AG04449 (cell line): ENCODE results near the gene NECAP2.

ENCODE experiments used
- CTCF ChIA-PET: fragments of 350-600 bp; formaldehyde crosslinking; extraction: SDS; loops from one replicate; lab custom pipeline; 2021; ENCODE audit warnings: antibody characterized with exemption; lab: Yijun Ruan, JAX
- POLR2A ChIA-PET: fragments of 400-600, 350-600 bp; formaldehyde crosslinking; extraction: SDS; loops from one replicate; lab custom pipeline; 2020; ENCODE audit warnings: antibody characterized with exemption, inconsistent platforms; lab: Yijun Ruan, JAX
- DNase-seq: peaks from one replicate; pipeline ENCODE4 v3.0.0-alpha.2; 2010; ENCODE audit warnings: low read depth, low spot score
- H3K4me3 ChIP-seq: 2 replicates; pipeline ENCODE4 v1.5.1; 2011; ENCODE audit warnings: low read depth, mild to moderate bottlenecking, control low read depth, low read length
- TF ChIP-seq, protein P1 (sequence below): IDR thresholded peaks from one replicate; pipeline ENCODE4 v1.5.1; 2011; ENCODE audit warnings: mild to moderate bottlenecking, moderate library complexity, low read length, control low read depth, inconsistent platforms; ENCODE audit not compliant: insufficient read depth; ENCODE audit errors: missing control alignments

Gene NECAP2

GRCh38 chr1:16409536-16410152, 30.9 kb upstream of the NECAP2 start:
- TF ChIP-seq, protein P1, sequence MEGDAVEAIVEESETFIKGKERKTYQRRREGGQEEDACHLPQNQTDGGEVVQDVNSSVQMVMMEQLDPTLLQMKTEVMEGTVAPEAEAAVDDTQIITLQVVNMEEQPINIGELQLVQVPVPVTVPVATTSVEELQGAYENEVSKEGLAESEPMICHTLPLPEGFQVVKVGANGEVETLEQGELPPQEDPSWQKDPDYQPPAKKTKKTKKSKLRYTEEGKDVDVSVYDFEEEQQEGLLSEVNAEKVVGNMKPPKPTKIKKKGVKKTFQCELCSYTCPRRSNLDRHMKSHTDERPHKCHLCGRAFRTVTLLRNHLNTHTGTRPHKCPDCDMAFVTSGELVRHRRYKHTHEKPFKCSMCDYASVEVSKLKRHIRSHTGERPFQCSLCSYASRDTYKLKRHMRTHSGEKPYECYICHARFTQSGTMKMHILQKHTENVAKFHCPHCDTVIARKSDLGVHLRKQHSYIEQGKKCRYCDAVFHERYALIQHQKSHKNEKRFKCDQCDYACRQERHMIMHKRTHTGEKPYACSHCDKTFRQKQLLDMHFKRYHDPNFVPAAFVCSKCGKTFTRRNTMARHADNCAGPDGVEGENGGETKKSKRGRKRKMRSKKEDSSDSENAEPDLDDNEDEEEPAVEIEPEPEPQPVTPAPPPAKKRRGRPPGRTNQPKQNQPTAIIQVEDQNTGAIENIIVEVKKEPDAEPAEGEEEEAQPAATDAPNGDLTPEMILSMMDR, result no peak
- no peak for DNase-seq
- no peak overlapping the region for H3K4me3 ChIP-seq
- ChIA-PET POLR2A (no interaction called here), CTCF (interaction anchor here (2.0 kb wide), 1 partner anchor 31 kb away, joined by 6 read pairs; the partner anchor contains the start of gene NECAP2)

DNA sequence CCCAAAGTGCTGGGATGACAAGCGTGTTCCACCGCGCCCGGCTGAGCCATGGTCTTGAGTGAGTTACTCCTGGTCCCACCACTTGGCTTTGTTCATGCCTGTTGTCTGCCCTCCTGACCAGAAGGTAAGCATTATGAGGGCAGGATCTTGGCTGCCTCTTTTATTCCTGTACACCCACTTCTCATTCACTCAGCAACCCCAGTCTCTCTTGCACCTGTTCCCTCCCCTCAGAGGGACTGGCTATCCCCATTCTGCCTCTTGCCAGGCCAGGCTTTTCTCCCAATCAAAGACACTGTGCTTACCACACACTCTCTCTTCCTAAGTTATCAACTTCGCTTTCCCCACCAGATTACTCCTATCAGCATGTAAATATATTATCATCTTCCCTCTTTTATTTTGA, 29.7 kb upstream of the NECAP2 start:
- TF ChIP-seq, protein P1, result no peak

DNA sequence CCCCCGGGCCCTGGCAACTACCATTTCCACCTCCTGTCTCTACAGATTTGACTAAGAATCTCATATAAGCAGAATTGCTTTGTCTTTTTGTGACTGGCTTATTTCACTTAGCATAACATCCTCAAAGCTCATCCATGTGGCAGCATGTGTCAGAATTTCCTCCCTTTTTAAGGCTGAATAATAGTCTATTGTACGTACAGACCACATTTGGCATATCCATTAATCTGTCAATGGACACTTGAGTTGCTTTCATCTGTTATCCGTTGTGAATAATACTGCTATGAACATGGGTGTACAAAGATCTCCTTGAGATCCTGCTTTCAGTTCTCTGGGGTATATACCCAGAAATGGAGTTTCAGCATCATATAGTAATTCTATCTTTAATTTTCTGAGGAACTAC, 27.3 kb upstream of the NECAP2 start:
- CTCF ChIA-PET, result no interaction called here
- POLR2A ChIA-PET, result no interaction called here
- no peak overlapping the region for H3K4me3 ChIP-seq
- TF ChIP-seq, protein P1, result no peak
- DNase-seq, result no peak

More for the DNA sequence above, 29.7 kb upstream of the NECAP2 start:
- no peak for DNase-seq
- POLR2A ChIA-PET, result no interaction called here
- CTCF ChIA-PET, result no interaction called here
- no peak overlapping the region for H3K4me3 ChIP-seq

GRCh38 chr1:16418823-16419425, 21.6 kb upstream of the NECAP2 start:
- TF ChIP-seq, protein P1, result no peak
- DNase-seq, result no peak
- ChIA-PET POLR2A (no interaction called here), CTCF (interaction anchor here (1.4 kb wide), 2 partner anchors 15 to 21 kb away, joined by 5 read pairs; partner anchors contain the start of gene NECAP2)
- no peak overlapping the region for H3K4me3 ChIP-seq

- no peak for DNase-seq
- TF ChIP-seq, protein P1, result no peak
- H3K4me3 ChIP-seq, result no peak overlapping the region
- ChIA-PET CTCF (interaction anchor here (0.7 to 1.7 kb wide), 2 partner anchors 20 to 221 kb away, joined by 3 to 8 read pairs; partner anchors contain the start of gene NECAP2), POLR2A (no interaction called here)
These were observed 20.0 kb upstream of the NECAP2 start for GRCh38 chr1:16420424-16421118.

GRCh38 chr1:16421201-16421600, 19.3 kb upstream of the NECAP2 start:
- ChIA-PET POLR2A (no interaction called here), CTCF (interaction anchor here (1.7 kb wide), 1 partner anchor 19 kb away, joined by 8 read pairs; the partner anchor contains the start of gene NECAP2)
- no peak overlapping the region for H3K4me3 ChIP-seq
- no peak for DNase-seq
- TF ChIP-seq, protein P1, result no peak
